Measurements from ENCODE around the gene SLC35E1.

DNA sequence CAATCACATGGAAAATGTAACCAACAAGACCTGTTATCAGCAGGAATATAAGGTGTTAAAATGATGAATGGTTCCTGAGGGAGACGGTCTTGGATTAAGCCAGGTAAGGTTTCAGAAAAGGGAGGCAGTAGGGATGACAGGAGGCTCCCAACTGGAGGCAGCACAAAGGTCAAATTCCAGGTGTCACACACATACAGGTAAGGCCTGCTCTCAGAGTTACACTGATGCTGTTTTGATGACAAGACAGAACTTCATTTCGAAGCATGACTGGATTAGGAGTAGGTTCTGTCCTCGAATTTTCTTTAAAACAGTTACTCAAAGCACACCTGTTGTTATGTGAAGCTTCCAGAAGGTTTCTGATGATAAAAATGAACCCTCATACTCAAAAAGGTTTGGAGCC lies 48.4 kb upstream of the SLC35E1 start:
- no peak for TF ChIP-seq CTCF (IDR thresholded peaks at IDR 0.05)
- TF ChIP-seq TCF7L2 (IDR thresholded peaks at IDR 0.05; ENCODE audit: low read depth, low read length) = no peak
- no peak for TF ChIP-seq REST (IDR thresholded peaks at IDR 0.05; ENCODE audit: insufficient read depth in 1 of 2, low read depth in 2 of 2, low read length in 1 of 2)
- no peak for TF ChIP-seq SIN3A (IDR thresholded peaks at IDR 0.05; ENCODE audit: borderline replicate concordance, insufficient read depth, low read depth, low read length)
